Measurements from ENCODE around the gene GPHB5.
A peak's percentile ranks its signal among the peaks of the same experiment; 100 is the strongest.

The GPHB5 gene

DNA sequence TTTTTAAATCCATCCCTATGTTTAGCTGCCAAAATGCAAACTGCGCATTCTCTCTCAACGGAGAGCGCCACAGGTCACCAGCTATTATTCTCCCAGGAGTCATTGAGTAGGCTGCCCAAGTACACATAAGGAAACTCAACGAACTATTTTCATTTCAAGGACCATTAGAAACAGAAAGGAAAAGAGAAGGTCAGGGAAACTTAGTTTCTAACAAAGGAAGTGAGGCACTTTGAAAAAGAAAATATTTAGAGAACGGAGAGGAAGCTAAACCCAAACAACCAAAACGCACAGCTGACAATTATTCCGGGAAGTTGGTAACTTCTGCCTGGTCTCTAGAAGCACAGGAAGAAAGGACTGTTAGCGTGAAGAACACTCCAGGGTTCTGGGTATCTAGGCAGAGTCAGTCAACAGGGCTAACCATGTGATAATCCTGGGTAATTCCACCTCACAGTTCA lies 23.5 kb downstream of the GPHB5 start:
- peak overlapping the region; percentile 11 for H3K4me3 ChIP-seq (ENCODE audit: low read depth, low read length)
- TF ChIP-seq, protein P1, sequence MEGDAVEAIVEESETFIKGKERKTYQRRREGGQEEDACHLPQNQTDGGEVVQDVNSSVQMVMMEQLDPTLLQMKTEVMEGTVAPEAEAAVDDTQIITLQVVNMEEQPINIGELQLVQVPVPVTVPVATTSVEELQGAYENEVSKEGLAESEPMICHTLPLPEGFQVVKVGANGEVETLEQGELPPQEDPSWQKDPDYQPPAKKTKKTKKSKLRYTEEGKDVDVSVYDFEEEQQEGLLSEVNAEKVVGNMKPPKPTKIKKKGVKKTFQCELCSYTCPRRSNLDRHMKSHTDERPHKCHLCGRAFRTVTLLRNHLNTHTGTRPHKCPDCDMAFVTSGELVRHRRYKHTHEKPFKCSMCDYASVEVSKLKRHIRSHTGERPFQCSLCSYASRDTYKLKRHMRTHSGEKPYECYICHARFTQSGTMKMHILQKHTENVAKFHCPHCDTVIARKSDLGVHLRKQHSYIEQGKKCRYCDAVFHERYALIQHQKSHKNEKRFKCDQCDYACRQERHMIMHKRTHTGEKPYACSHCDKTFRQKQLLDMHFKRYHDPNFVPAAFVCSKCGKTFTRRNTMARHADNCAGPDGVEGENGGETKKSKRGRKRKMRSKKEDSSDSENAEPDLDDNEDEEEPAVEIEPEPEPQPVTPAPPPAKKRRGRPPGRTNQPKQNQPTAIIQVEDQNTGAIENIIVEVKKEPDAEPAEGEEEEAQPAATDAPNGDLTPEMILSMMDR (IDR thresholded peaks at IDR 0.05; ENCODE audit: borderline replicate concordance, insufficient read depth, low read depth, low read length), result no peak

DNA sequence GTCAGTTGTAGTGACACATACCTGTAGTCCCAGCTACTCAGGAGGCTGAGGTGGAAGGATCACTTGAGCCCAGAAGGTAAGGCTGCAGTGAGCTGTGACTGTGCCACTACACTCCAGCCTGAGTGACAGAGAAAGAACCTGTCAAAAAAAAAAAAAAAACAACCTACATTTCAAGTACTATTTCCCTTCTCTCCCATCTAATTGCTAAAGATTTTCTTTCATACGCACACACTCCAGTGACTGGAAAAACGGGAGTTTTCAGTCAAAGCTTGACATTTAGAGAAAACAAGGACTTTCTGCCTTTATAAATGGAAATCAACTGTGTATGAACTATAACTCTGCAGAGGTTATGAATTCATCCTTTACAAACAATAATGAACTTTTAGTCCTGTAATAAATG lies 25.9 kb downstream of the GPHB5 start:
- H3K4me3 ChIP-seq (ENCODE audit: low read depth, low read length), result no peak overlapping the region
- TF ChIP-seq, protein P1 (IDR thresholded peaks at IDR 0.05; ENCODE audit: borderline replicate concordance, insufficient read depth, low read depth, low read length), result no peak

DNA sequence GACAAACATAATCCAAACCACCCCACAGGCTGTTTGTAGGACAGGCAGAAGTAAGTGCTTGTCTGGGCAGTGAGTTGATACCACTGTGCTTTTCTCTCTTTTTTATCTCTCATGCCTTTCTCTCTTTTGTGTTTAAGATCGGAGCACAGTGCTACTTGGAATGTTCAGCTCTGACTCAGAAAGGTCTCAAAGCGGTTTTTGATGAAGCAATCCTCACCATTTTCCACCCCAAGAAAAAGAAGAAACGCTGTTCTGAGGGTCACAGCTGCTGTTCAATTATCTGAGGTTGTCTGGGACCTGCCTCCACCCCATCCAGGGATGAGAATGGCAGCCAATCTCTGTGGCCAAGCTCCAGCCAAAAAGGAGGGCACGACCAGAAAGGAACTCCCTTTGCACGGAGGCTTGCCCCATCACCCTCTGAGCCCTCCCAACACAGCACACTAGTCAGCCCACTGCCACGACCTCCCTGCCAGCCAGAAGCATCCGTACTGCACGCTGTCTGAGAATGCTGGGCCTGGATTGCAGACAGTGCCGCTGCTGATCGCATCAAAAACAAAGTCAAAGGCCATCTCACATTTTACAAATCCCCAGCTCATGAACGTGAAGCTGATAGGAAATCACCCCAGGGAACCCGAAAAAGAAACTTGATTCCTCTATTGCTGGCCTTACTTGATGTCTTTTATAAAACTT lies 27.8 kb downstream of the GPHB5 start:
- TF ChIP-seq, protein P1 (IDR thresholded peaks at IDR 0.05; ENCODE audit: borderline replicate concordance, insufficient read depth, low read depth, low read length), result no peak
- H3K4me3 ChIP-seq (ENCODE audit: low read depth, low read length), result no peak overlapping the region

DNA sequence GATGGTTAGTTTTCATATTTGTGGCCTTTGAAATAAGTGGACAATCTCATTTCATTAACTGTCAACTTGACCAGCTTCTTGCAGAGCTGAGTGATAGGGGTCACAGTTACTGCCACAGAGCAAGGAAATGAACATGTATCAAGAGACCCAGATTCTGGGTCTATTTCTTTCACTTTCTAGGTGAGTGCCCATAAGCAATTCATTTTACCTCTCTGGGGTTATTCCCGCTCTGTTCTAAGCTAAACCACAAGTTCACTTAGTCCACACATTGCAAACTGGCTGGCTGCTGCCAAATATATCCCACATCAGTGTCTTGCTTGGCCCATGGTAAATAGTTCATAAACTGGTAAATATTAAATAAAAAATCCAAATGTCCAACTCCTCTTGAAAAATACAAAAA lies 29.9 kb downstream of the GPHB5 start:
- H3K4me3 ChIP-seq (ENCODE audit: low read depth, low read length), result no peak overlapping the region
- TF ChIP-seq, protein P1 (IDR thresholded peaks at IDR 0.05; ENCODE audit: borderline replicate concordance, insufficient read depth, low read depth, low read length), result no peak

DNA sequence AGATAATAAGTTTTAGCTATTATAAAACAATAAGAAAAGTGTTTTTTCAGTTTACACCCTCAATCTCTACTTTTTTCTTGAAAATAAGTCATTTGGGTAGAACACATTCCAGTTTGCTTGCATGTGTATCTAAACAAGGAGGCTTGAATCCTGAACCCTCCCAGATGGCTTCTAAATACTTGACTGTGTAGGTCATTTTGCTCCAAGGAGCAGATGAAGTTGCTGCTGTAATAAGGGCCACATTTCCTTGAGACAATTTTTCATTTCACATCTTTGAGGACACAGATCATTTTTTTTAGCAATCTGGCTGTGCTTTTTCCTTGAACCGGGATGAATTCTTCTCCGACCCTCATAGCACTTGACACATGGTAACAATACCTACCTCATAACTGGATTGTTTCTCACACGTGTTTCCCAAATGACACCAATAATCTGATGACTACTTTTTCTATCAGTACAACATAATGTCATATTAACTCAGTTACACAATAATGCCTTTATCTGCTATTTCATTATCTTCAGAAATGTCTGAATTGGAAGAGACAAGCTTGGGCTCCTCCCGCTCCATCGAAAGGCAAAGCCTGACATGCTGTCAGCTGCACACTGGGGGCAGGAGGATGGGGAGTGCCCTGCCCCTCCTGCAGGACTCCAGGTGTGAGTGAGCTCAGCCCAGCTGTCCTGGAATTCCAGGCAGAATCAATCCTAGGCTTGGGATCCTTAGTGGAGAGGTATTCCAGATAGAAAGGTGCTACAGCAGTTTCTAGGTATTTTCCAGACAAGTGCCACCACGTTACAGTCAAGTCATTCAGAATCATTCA lies 30.9 kb downstream of the GPHB5 start:
- H3K4me3 ChIP-seq (ENCODE audit: low read depth, low read length), result no peak overlapping the region
- TF ChIP-seq, protein P1 (IDR thresholded peaks at IDR 0.05; ENCODE audit: borderline replicate concordance, insufficient read depth, low read depth, low read length), result no peak

DNA sequence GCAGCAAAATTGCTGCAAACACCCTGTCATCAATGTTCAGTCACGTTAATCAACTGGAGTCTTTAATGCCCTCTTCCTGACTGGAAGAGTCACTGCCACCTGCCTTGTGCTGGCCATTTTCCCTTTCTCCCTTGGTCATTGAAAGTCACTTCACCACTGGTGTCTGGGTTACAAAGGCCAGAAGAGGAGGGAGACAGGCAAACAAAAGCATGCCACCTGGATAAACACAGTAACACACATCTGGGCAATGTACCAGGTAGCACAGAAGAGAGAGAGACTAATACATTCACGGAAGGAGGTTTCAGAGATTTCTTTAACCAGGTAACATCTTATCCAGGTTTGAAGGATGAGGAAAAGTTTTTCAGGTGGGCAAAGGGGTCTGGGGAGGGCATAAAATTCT lies 32.7 kb downstream of the GPHB5 start:
- TF ChIP-seq, protein P1 (IDR thresholded peaks at IDR 0.05; ENCODE audit: borderline replicate concordance, insufficient read depth, low read depth, low read length), result no peak
- H3K4me3 ChIP-seq (ENCODE audit: low read depth, low read length), result no peak overlapping the region

DNA sequence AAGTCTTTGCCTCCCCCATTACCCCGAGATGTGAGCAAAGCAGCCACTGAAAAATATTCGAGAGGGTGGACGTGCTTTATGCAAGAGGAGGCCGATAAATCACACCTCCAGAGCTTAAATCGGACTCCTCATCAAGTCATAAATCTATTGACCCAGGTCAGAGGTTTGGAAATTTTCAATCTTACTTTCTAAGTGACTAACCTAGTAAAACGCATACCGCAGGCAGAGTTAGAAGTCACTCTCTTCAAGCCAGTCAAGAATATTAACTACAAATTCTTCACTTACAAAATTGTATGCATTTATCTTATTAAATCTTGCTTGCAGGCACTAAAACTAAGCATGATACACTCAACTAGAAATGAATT lies 34.9 kb downstream of the GPHB5 start:
- TF ChIP-seq, protein P1 (IDR thresholded peaks at IDR 0.05; ENCODE audit: borderline replicate concordance, insufficient read depth, low read depth, low read length), result no peak
- H3K4me3 ChIP-seq (ENCODE audit: low read depth, low read length), result no peak overlapping the region

Data from GM12875 (cell line).